ENCODE data around the gene FUT2.

Gene FUT2

DNA sequence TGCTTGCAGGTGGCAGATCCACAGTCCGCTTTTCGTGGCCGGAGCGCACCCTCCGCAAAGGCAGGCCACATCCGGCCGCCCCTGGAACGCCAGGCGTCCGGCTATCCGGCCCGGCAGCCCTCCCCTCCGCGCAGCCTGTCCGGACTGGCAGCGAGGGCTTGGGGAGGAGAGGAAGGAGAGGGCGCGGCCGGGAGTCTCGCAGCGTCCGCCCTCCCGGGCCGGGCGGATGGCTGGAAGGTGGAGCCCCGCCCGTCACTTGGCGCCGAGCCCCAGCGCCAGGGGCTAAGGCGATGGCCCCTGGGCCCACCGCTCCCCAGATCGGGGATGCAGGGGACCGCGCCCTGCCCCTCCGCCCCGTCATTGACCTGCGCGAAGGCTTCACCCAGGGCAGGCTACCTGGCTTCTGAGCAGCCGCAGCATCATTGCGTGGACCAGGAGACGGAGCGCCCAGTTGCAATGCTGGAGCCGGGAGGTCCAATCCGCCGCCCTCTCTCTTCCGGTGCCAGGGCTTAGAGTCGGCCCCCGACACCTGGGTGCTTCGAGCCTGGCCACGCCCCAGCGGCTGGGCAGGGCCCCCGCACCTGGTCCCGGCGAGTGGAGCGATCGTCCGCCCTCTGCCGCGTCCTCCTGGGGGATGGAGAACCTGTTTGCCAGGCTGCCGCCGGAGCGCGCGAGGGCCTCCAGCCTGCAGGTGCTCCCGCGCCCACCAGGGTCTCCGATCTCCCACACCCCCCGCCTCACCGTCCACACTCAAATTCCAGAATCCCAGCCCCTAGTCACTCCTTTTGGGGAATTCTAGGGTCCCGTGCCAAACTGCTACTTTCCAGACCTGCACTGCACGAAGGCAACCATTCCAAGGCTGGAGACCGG, 57.0 kb downstream of the FUT2 start, which contains the start of gene FUT1:
TSS of gene FUT1 (minus strand) at position 146 of the 870 bp plus-strand sequence. CDS start 1,360 bp downstream, outside the sequence.
- peak; percentile 31 for DNase-seq

DNA sequence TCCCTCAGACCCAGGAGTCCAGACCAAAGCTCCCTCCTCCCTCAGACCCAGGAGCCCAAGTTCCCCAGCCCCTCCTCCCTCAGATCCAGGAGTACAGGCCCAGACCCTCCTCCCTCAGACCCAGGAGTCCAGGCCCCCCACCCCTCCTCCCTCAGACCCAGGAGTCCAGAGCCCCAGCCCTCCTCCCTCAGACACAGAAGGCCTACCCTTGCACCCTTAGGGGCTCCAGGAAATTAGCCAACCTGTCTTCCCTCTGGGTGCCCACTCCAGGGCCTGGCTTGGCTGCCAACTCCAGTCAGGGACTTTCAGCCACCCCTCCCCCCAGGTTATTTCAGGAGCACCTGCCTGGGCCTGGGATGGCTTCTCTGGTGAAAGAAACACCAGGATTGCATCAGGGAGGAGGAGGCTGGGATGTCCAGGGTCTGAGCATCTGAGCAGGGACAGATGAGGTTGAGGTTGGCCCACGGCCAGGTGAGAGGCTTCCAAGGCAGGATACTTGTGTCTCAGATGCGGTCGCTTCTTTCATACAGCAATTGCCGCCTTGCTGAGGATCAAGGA, 59.4 kb downstream of the FUT2 start, which contains the start of gene FGF21:
TSS of gene FGF21 (plus strand) at position 441 of the 558 bp plus-strand sequence. CDS start 713 bp downstream, outside the sequence.
- no peak for DNase-seq
